SK-N-SH treated with all-trans-retinoic acid at 6 μM for 48 hours (cell line): ENCODE results near the gene REEP6.

ENCODE experiments used
- ATAC-seq: fragments of 200-7000 bp; cut with Tn5 transposase; 3 replicates; pipeline ENCODE4 v1.9.1; 2020; ENCODE audit warnings: mild to moderate bottlenecking, moderate library complexity
- BACH2 ChIP-seq: fragments of 250-450 bp; sonication (Bioruptor Pico); IDR thresholded peaks from 2 replicates; pipeline ENCODE4 v1.9.0; 2021; ENCODE audit warnings: mild to moderate bottlenecking, borderline replicate concordance
- CSDC2 ChIP-seq: fragments of 250-450 bp; sonication (Bioruptor Pico); IDR thresholded peaks from 2 replicates; pipeline ENCODE4 v1.5.0; 2020; ENCODE audit warnings: mild to moderate bottlenecking, moderate library complexity
- ESRRG ChIP-seq: fragments of 250-450 bp; sonication (Bioruptor Pico); IDR thresholded peaks from 2 replicates; pipeline ENCODE4 v1.6.1; 2021; ENCODE audit warnings: mild to moderate bottlenecking
- ISL1 ChIP-seq: fragments of 250-450 bp; sonication (Bioruptor Pico); IDR thresholded peaks from 2 replicates; pipeline ENCODE4 v2.1.2; 2022; ENCODE audit warnings: mild to moderate bottlenecking, moderate library complexity
- OSR1 ChIP-seq: fragments of 250-450 bp; sonication (Bioruptor Pico); IDR thresholded peaks from 2 replicates; pipeline ENCODE4 v1.8.0; 2022; ENCODE audit warnings: moderate library complexity, mild to moderate bottlenecking, inconsistent platforms
- PPARA ChIP-seq: fragments of 250-450 bp; sonication (Bioruptor Pico); IDR thresholded peaks from 2 replicates; pipeline ENCODE4 v1.5.0; 2020; ENCODE audit warnings: mild to moderate bottlenecking, borderline replicate concordance
- RARB ChIP-seq: fragments of 250-450 bp; sonication (Bioruptor Pico); IDR thresholded peaks from 2 replicates; pipeline ENCODE4 v1.8.0; 2021; ENCODE audit warnings: mild to moderate bottlenecking, moderate library complexity
- SNAI2 ChIP-seq: fragments of 250-450 bp; sonication (Bioruptor Pico); IDR thresholded peaks from 2 replicates; pipeline ENCODE4 v1.5.0; 2020; ENCODE audit warnings: mild to moderate bottlenecking, moderate library complexity
- TCF4 ChIP-seq: fragments of 250-450 bp; sonication (Bioruptor Pico); IDR thresholded peaks from 2 replicates; pipeline ENCODE4 v1.8.0; 2021; ENCODE audit warnings: mild to moderate bottlenecking, moderate library complexity, borderline replicate concordance
- TSHZ2 ChIP-seq: fragments of 250-450 bp; sonication (Bioruptor Pico); IDR thresholded peaks from 2 replicates; pipeline ENCODE4 v1.5.0; 2020; ENCODE audit warnings: mild to moderate bottlenecking, moderate library complexity
- ZC3H10 ChIP-seq: fragments of 250-450 bp; sonication (Bioruptor Pico); IDR thresholded peaks from 2 replicates; pipeline ENCODE4 v1.5.1; 2021; ENCODE audit warnings: mild to moderate bottlenecking, moderate library complexity
- ZFP30 ChIP-seq: fragments of 450-650 bp; formaldehyde crosslinking; IDR thresholded peaks from 2 replicates; pipeline ENCODE4 v1.5.0; 2022; ENCODE audit warnings: mild to moderate bottlenecking, moderate library complexity
- ZNF565 ChIP-seq: fragments of 450-650 bp; formaldehyde crosslinking; conservative IDR thresholded peaks from 2 replicates; pipeline ENCODE4 v1.5.0; 2020; ENCODE audit warnings: low read depth, mild to moderate bottlenecking, moderate library complexity
- ZNF70 ChIP-seq: fragments of 450-650 bp; formaldehyde crosslinking; IDR thresholded peaks from 2 replicates; pipeline ENCODE4 v1.5.0; 2020; ENCODE audit warnings: mild to moderate bottlenecking, moderate library complexity
- ZNF8 ChIP-seq: fragments of 450-650 bp; formaldehyde crosslinking; IDR thresholded peaks from 2 replicates; pipeline ENCODE4 v1.5.0; 2020; ENCODE audit warnings: mild to moderate bottlenecking, moderate library complexity
- TF ChIP-seq, protein P1 (sequence below): fragments of 250-450 bp; sonication (Bioruptor Pico); IDR thresholded peaks from 2 replicates; pipeline ENCODE4 v1.8.0; 2020; ENCODE audit warnings: mild to moderate bottlenecking, moderate library complexity, borderline replicate concordance
- TF ChIP-seq, protein P2 (sequence below): fragments of 250-450 bp; sonication (Bioruptor Pico); IDR thresholded peaks from 2 replicates; pipeline ENCODE4 v1.5.1; 2020; ENCODE audit warnings: low read depth, mild to moderate bottlenecking, moderate library complexity
- TF ChIP-seq, protein P3 (sequence below): fragments of 250-450 bp; sonication (Bioruptor Pico); IDR thresholded peaks from 2 replicates; pipeline ENCODE4 v1.8.0; 2021; ENCODE audit warnings: low read depth, mild to moderate bottlenecking, moderate library complexity, borderline replicate concordance

The REEP6 gene

GRCh38 chr19:1456121-1456900 lies 34.7 kb upstream of the REEP6 start:
- TF ChIP-seq RARB (CRISPR knock-in tag) (no peak), ISL1 (CRISPR knock-in tag) (no peak), TSHZ2 (CRISPR knock-in tag) (no peak), SNAI2 (CRISPR knock-in tag) (no peak), ZNF8 (CRISPR knock-in tag) (no peak), TCF4 (CRISPR knock-in tag) (no peak)
- TF ChIP-seq, protein P1, sequence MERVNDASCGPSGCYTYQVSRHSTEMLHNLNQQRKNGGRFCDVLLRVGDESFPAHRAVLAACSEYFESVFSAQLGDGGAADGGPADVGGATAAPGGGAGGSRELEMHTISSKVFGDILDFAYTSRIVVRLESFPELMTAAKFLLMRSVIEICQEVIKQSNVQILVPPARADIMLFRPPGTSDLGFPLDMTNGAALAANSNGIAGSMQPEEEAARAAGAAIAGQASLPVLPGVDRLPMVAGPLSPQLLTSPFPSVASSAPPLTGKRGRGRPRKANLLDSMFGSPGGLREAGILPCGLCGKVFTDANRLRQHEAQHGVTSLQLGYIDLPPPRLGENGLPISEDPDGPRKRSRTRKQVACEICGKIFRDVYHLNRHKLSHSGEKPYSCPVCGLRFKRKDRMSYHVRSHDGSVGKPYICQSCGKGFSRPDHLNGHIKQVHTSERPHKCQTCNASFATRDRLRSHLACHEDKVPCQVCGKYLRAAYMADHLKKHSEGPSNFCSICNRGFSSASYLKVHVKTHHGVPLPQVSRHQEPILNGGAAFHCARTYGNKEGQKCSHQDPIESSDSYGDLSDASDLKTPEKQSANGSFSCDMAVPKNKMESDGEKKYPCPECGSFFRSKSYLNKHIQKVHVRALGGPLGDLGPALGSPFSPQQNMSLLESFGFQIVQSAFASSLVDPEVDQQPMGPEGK (CRISPR knock-in tag), result no peak
- ATAC-seq, result no peak

GRCh38 chr19:1457031-1457739 lies 33.8 kb upstream of the REEP6 start:
- no peak for ATAC-seq

GRCh38 chr19:1457892-1458291 lies 33.1 kb upstream of the REEP6 start:
- no peak for ATAC-seq
- no peak for TF ChIP-seq ZNF565 (CRISPR knock-in tag)
- no peak for TF ChIP-seq RARB (CRISPR knock-in tag)
- no peak for TF ChIP-seq OSR1 (CRISPR knock-in tag)
- TF ChIP-seq ESRRG (CRISPR knock-in tag), result no peak
- TF ChIP-seq BACH2 (CRISPR knock-in tag), result no peak
- no peak for TF ChIP-seq CSDC2 (CRISPR knock-in tag)
- TF ChIP-seq, protein P2, sequence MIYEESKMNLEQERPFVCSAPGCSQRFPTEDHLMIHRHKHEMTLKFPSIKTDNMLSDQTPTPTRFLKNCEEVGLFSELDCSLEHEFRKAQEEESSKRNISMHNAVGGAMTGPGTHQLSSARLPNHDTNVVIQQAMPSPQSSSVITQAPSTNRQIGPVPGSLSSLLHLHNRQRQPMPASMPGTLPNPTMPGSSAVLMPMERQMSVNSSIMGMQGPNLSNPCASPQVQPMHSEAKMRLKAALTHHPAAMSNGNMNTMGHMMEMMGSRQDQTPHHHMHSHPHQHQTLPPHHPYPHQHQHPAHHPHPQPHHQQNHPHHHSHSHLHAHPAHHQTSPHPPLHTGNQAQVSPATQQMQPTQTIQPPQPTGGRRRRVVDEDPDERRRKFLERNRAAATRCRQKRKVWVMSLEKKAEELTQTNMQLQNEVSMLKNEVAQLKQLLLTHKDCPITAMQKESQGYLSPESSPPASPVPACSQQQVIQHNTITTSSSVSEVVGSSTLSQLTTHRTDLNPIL (CRISPR knock-in tag), result no peak
- TF ChIP-seq TSHZ2 (CRISPR knock-in tag), result no peak
- TF ChIP-seq PPARA (CRISPR knock-in tag), result no peak
- no peak for TF ChIP-seq ZC3H10 (CRISPR knock-in tag)

More at GRCh38 chr19:1457031-1457739, 33.8 kb upstream of the REEP6 start:
- TF ChIP-seq CSDC2 (CRISPR knock-in tag) (no peak), ZNF70 (CRISPR knock-in tag) (no peak), PPARA (CRISPR knock-in tag) (no peak), ISL1 (CRISPR knock-in tag) (no peak), RARB (CRISPR knock-in tag) (no peak), SNAI2 (CRISPR knock-in tag) (no peak), ZFP30 (no peak), ZC3H10 (CRISPR knock-in tag) (no peak), BACH2 (CRISPR knock-in tag) (no peak), OSR1 (CRISPR knock-in tag) (no peak)
- TF ChIP-seq, protein P1 (CRISPR knock-in tag), result no peak
- TF ChIP-seq, protein P3, sequence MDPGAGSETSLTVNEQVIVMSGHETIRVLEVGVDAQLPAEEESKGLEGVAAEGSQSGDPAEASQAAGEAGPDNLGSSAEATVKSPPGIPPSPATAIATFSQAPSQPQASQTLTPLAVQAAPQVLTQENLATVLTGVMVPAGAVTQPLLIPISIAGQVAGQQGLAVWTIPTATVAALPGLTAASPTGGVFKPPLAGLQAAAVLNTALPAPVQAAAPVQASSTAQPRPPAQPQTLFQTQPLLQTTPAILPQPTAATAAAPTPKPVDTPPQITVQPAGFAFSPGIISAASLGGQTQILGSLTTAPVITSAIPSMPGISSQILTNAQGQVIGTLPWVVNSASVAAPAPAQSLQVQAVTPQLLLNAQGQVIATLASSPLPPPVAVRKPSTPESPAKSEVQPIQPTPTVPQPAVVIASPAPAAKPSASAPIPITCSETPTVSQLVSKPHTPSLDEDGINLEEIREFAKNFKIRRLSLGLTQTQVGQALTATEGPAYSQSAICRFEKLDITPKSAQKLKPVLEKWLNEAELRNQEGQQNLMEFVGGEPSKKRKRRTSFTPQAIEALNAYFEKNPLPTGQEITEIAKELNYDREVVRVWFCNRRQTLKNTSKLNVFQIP (CRISPR knock-in tag), result no peak
- TF ChIP-seq, protein P2 (CRISPR knock-in tag), result no peak
